ENCODE results near the gene LRFN4. TPM values are rescaled to one million over a fixed set of nuclear protein-coding genes. Genes with fewer than 3 reads are reported as not detected.

LRFN4 gene
- total RNA-seq, 1 donor from 2014 or later, result 117 TPM

DNA sequence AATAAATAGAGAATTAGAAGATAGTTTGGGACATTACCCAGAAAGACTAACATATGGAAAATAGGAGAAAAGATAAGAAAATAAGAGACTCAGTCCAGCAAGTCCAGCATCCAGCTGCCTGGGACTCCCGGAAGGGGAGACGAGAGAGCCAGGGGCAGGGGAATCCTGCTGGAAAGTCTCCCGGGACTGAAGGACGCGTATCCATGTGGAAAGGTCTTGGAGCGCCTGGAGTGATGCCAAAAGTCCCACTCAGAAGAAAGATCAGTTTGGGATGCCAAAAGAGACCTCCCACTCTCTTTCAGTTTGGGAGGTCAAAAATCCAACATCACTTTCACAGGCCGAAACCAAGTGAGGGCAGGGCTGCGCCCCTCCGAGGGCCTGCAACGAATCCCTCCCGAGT, 30.7 kb downstream of the LRFN4 start:
- no peak for DNase-seq (ENCODE audit: low read depth)

DNA sequence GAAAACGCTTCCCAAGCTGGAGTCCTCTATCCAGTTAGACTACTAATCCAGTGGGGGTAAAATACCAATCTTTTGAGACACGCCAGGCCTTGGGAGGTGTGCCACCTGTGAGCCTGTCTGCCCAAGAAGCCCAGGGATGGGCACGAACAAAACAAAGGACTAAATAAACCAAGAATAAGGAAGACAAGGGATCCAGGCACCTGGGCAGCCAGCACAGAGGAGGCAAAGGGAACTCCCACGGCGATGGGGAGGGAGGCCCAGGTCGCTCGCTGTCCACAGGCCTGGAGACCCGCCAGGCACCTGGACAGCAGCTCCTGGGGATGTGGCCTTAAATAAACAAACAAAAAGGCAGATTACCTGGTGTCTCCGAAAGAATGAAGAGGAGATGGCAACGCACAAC, 31.4 kb downstream of the LRFN4 start:
- no peak for DNase-seq (ENCODE audit: low read depth)

DNA sequence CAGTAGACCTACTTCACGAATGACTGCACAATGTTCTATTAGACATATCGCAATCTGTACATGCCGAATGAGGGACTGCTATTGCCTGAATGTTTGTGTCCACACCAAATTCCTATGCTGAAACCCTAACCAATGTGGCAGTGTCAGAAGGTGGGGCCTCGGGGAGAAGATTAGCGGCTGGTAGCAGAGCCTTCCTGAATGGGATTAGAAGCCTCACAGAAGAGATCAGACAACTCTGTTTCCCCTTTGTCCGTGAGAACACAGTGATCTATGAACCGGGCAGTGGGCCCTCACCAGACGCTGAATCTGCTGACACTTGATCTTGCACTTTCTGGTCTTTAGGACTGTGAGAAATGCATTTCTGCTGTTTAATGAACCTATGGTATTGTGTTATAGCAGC, 33.1 kb downstream of the LRFN4 start:
- DNase-seq (ENCODE audit: low read depth), result peak; percentile 17

DNA sequence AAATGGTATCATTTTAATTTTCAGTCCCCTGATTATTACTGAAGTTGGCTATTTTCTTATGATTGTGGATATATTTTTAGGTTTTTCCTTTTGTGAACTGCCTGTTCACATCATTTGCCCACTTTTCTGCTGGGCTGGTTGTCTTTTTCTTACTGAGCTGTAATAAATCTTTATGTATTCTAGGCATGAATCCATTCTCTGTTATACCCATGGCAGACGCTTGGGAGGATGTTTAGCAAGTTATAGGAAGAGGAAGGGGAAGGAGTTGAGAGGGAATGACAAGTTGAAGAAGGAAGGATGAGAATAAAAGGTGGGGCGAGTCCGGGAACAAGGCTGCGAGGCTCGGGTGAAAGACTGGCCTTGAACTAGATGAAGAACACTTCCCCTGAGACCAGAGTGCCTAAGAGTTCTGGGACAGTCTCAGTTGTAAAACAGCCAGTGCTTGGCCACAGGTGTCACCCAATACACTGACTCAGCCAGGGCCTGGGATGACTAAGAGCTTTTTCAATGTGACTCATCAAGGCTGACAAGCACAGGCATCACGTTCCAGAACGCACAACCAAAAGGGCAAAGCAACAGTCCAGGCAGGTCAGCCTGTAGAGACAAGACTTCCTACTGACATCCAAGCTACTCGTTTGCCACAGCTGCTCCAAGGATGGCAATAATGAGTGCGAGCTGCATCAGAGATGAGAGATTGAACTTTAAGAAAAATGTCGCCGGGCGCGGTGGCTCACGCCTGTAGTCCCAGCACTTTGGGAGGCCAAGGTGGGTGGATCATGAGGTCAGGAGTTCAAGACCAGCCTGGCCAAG, 35.2 kb downstream of the LRFN4 start:
- peak; percentile 96 for DNase-seq (ENCODE audit: low read depth)

DNA sequence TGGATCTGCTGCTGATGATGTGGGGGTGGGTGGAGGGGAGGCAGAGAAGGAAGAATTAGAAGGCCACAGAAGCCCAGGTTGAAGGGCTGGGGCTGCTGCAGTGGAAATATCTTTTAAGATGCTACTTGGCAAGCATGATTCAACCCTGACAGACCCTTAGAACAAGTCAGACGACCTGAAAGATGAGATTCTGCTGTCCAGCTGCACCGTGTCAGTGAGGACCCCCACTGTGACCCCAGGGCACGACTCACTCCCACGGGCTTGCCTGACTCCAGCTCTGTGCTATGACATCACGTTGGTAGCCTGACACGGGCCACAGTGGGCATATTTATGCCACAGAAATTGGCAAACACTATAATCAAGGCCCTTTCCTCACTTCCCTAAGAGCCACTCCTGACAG, 36.0 kb downstream of the LRFN4 start:
- DNase-seq (ENCODE audit: low read depth), result peak; percentile 14

DNA sequence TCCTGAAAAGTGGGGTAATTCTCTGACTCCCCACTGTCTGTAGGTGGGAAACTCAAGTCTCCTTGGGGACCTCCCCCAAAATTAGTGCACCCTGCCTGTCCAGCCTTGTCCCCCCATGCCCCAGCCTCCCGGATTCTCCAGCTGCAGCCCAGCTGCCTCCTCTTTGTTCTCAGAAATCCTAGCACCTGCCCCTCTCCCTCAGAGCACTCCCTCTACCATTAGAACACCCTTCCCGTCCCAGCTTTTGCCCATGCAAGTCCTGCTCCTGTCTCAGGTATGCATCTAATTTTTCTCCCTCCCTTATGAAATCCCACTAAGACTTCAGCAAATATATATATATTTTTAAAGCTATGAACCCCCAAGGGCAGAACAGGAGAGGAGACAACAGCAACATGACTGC, 37.3 kb downstream of the LRFN4 start:
- DNase-seq (ENCODE audit: low read depth), result no peak

DNA sequence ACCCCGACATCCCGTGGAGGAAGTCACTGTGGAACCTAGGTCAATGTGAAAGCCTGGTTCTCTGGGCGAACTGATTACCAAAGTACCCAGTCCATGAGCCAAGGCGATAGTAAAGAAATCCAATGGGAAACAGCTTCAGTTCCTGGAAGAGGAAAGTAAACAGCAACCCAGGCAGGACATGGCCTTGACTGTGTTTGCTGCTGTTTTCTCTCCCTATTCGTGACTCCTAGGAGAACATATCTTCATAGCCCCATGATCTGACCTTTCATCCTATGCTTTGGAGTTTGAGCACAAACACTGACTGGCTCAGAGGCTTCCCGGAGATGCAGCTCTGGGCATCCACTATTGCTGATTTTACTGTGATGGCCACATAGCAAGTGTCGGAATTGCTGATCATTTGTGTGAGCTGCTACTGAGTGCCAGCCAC, 45.1 kb downstream of the LRFN4 start:
- no peak for DNase-seq (ENCODE audit: low read depth)

DNA sequence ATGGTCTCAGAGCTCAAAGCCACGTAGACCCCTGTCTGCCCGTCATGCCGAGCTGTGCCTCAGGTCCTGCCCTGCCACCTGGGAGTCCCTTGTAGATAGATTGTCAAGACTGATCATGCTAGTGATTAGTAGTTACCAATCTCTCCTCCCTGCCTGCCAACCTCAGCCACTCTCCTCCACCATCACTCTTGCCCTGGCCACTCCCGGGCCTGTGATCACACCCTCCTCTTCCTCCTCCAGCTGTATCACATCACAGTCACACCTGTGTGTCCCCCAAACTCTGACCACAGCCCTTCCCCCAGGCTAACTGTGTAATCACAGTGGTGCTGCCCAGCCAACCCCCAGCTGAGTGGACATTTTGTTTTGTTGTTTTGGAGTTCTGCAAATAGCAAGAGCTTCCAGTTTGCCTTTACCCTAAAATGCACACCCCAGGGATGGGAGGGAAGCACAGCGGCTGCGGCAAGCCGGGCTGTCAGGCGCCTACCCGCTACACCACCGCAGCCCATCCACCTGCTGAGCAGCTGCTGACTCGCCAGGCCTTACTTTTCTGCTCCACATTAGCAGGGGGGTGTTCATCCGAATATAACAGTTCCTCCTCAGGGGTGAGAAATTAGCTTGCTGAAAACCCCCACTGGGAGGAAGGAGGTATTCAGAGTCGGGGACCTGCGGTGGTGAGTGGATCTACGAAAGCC, 45.8 kb downstream of the LRFN4 start:
- peak; percentile 7 for DNase-seq (ENCODE audit: low read depth)

DNA sequence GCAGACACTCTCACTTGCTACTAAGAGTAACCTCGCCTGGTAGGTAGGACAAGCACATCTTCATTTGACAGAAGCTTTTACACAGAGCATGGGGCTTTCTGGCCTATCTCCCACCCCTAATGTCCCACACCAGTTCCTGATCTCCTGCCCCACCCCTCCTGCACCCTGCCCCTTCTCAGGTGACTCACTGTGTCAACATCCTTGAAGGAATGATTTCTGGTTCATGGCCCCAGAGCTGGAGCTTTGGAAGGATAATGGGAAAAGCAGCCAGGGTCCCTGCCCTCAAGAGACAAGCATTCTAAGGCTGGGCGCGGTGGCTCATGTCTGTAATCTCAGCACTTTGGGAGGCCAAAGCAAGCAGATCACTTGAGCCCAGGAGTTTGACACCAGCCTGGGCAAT, 47.2 kb downstream of the LRFN4 start:
- DNase-seq (ENCODE audit: low read depth), result no peak

DNA sequence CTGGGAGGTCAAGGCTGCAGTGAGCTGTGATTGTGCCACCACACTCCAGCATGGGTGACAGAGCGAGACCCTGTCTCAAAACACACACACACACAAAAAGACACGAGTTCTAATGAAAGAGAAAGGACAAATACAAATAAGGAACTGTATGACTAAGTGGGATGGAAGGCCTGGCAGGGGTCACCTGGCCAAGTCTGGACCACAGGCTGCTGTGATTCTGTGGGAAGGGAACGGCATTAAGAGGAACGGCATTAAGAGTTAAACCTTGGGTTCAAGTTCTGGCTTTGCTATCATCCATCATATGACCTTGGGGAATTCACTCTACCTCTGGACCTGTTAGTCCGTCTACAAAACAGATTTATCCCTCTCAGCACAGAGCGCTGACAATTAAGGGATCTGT, 47.7 kb downstream of the LRFN4 start:
- no peak for DNase-seq (ENCODE audit: low read depth)

DNA sequence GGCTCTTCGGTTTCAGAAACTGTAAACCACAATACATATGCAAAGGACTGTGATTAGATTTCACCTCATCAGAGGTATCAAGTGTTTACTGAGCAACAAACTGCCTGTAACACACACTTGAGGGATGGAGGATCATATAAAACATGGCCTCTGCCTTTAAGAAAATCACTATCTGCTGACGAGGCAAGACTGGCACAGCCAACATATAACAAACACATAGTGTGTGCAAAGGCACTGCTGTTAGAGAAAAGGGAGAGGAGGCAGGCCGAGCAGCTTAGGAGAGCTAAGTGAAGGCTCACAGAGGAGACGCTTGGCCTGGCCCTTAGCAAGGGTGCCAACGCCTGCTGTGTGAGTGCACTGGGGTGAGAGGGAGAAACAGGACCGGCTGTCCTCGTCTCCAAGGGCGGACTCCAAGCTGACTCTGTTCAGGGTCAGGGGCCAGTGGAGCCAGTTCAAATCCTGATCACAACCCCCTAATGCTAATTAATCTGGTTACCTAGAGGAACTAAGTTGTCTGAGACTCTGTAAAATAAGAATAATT, 48.2 kb downstream of the LRFN4 start:
- DNase-seq (ENCODE audit: low read depth), result no peak

DNA sequence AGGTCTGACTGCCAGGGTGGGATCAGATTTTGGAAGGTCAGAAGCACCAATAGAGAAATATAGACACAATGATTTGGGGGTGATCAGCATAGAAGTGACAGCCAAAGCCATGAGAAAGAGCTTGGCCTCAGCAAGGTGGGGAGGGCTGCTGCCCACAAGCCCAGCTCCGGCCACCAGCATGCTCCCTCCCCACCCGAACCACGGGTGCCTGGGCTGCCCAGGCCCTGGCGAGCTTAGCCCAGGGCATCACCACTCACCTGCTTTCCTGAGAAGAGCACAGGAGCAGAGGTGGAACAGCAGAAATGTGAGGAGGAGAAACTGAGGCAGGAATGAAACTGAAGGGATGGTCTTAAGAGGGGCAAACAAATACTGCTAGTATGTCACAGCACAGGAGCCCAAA, 48.8 kb downstream of the LRFN4 start:
- DNase-seq (ENCODE audit: low read depth), result no peak

DNA sequence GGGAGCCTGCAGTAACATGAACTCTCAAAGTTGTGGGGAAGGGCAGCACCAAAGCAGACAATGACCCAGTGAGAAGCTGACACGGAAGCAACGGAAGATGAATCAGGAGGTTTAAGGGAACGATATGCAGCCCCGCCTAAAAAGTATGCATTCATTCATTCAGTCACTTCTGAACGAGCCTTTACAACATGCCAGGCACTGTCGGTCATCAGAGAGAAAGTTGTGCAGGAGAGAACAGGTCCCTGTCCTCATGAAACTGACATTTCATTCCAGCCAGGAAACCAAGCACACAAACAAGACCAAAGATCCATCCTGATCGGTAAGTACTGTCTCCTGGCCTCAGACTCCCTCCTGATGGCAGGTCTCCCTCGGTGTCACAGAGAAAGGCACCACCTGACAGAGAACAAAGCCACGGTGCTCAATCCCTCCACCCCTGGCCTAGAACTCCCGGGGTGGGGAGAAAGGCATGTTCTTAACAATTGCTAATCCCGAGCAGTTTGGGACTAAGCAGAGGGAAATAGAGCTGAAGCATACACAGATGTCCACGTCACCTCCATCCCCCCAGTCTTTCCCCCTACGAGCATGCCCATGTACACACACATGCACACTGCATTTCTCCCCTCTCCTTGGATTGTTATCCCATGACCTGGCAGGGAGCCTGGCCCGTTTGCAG, 49.3 kb downstream of the LRFN4 start:
- no peak for DNase-seq (ENCODE audit: low read depth)

DNA sequence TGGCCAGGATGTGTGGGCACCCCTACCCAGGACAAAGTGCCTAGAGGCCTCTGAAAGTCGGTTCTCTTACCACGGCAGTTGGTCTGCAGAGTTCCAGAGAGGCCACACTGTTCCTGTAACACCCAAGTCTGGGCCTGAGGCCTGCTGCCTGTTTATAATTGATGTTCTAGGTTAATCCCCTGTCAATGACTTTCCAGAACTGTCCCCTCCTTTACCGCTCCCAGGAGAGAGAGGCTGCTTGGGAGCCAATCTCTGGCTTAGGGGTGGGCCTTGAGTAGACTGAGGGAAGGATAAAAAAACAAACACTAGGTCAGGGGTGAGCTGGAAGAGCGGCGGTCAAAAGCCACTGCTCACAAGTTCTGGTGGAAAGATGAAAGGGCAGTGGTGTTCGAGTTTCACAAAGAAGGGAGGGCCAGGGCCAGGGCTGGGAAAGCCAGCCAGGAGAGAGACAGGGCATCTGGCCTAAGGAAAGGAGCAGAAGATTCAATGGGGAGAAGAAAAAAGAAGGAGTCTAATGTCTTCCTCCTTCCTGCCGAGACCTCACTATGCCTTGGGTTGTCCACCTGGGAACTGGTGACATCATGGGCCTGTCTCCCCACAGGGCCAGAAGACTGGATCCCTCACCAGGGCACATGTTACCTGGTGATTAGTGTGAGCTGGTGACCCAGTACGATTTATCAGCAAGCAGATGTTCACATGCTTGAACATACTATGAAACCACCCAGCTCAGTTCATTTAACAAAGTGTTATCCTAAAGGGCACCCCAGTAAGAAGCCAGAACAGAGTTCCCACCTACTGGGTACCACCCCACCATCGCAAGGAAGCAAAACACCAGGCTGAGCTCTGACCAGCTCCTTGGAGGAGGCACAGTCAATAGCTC, 51.1 kb downstream of the LRFN4 start:
- DNase-seq (ENCODE audit: low read depth), result peak; percentile 40

DNA sequence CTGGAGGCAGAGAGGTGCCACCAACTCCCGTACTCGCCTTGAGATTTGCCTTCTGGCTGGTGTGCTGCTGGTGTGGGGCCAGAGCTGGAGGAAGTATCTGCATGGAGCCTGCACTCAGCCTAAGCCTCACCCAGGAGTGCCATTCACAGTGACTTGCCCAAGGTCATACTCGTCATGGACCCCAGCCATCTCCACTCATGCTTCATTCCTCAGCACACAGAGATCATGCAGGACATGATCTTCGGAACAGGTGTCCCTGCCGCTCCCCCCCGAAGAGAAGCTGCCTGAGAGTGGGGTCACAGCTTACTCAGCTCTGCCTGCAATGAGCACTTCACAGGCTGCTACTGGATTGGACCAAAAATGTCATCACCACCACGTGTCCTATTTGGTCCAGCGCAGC, 52.3 kb downstream of the LRFN4 start:
- DNase-seq (ENCODE audit: low read depth), result no peak

DNA sequence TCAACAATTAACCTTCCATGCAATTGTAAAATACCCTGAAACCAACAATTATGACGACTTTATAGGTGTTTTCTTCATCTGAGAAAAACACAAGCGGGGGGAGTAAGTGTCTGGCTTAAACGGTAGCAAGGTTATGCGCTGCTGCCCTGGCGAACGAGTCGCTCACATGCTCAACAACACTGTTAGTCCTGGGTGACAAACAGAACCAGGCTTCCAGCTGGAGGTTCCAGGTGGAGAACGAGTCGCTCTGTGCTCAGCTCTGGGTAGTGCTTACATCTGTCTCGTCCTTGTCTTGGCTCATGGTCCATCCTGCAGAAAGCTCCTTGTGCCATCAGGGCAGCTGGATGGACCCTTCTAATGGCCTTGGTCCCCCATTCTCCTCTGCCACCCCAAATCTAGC, 53.2 kb downstream of the LRFN4 start:
- no peak for DNase-seq (ENCODE audit: low read depth)

Other genes starting within 250 kb of the LRFN4 start
- gene RBM14, start 240.4 kb upstream of the LRFN4 start, total RNA-seq, result 28.6 and 35.8 TPM in 2 replicates
- gene RBM4, start 218.4 kb upstream of the LRFN4 start, total RNA-seq, result 83.4 and 99.4 TPM in 2 replicates
- gene RBM4B, start 179.2 kb upstream of the LRFN4 start, total RNA-seq, result 21.2 and 22.5 TPM in 2 replicates
- gene SPTBN2, start 127.8 kb upstream of the LRFN4 start, total RNA-seq, result 0.78 and 1.1 TPM in 2 replicates
- 10.5 and 12.5 TPM in 2 replicates for gene RCE1, start 13.6 kb upstream of the LRFN4 start, total RNA-seq
- 55.2 and 88.1 TPM in 2 replicates for gene PC, start 101.3 kb downstream of the LRFN4 start, total RNA-seq
- not detected in 2 replicates for gene C11orf86, start 118.2 kb downstream of the LRFN4 start, total RNA-seq
- not detected in 2 replicates for gene SYT12, start 166.1 kb downstream of the LRFN4 start, total RNA-seq
- gene RHOD, start 199.8 kb downstream of the LRFN4 start, total RNA-seq, result 0.32 and 0.88 TPM in 2 replicates

Measured in myocyte (in vitro differentiated cells).